A375 (cell line): ENCODE data around the gene TEX11. TPM values are rescaled to one million over a fixed set of nuclear protein-coding genes. Genes with fewer than 3 reads are reported as not detected.

Source experiments
- small RNA-seq: library from RNA; depleted of rRNA; stranded (forward); fragments of <200 nt; gene quantifications from one replicate; pipeline ENCODE3, GENCODE V24; 2014
- total RNA-seq: library from RNA; depleted of rRNA; stranded (reverse); fragments of >200 nt; shearing (Covaris generic); gene quantifications from 2 replicates; pipeline ENCODE4 v1.2.3, GENCODE V29; 2014; rRNA removed

Gene TEX11
- total RNA-seq: not detected in 2 replicates

GRCh38 chrX:70908541-70908940, at the start of gene TEX11:
Gene TEX11, minus strand, starts transcription at chrX:70908711. Its CDS starts 922 bp downstream, at chrX:70907789.

Small RNA genes lying within 50 kb of the gene (small RNA-seq; reads per million reads assigned to genes)
- not detected for gene SNORD3E

Other genes with a start within 250 kb of the TEX11 start
- gene SLC7A3, start 22.4 kb upstream of the TEX11 start, total RNA-seq: 0.05 and 0.15 TPM in 2 replicates
- gene SNX12, start 159.6 kb upstream of the TEX11 start, total RNA-seq: 29.9 and 33.1 TPM in 2 replicates
- gene FOXO4, start 187.1 kb upstream of the TEX11 start, total RNA-seq: 4.3 and 4.9 TPM in 2 replicates
- not detected in 2 replicates for gene CXorf65, start 198.0 kb upstream of the TEX11 start, total RNA-seq
- gene IL2RG, start 202.9 kb upstream of the TEX11 start, total RNA-seq: 0.11 TPM in 1 of 2 replicates, not detected in the other
- 33.2 and 46.0 TPM in 2 replicates for gene MED12, start 209.9 kb upstream of the TEX11 start, total RNA-seq
- gene NLGN3, start 236.1 kb upstream of the TEX11 start, total RNA-seq: 0.68 and 0.90 TPM in 2 replicates